ENCODE data around the gene RNF17. TPM values are rescaled to one million over a fixed set of nuclear protein-coding genes. Genes with fewer than 3 reads are reported as not detected.
A peak's percentile ranks its signal among the peaks of the same experiment; 100 is the strongest.

RNF17 gene
- total RNA-seq, 1 experiment from 2014 or later = 0.14 TPM

DNA sequence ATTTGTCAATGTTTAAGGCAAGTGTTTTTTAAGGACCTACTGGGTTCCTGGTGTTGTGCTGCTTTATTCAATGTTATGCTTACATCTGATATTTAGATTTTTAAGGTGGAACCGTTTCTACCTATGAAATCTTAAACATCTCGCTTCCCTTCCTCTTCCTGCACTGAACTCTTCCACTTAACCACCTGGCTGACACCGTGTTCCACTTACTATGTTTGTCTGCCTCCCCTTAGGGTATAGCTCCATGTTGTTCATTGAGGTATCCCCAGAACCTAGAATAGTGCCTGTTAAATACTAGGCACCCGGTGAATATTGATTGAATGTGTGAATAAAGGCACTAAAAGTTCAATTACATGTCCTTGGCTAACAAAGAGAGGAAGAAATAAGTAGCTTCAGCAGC is 104.9 kb downstream of the RNF17 start:
- H3K4me3 ChIP-seq (ENCODE audit: low read depth, low read length) = no peak overlapping the region
- no peaks in the 10 kb centered on the region for H3K36me3 ChIP-seq (ENCODE audit: control insufficient read depth, insufficient read depth, low read length)
- TF ChIP-seq, protein P1, sequence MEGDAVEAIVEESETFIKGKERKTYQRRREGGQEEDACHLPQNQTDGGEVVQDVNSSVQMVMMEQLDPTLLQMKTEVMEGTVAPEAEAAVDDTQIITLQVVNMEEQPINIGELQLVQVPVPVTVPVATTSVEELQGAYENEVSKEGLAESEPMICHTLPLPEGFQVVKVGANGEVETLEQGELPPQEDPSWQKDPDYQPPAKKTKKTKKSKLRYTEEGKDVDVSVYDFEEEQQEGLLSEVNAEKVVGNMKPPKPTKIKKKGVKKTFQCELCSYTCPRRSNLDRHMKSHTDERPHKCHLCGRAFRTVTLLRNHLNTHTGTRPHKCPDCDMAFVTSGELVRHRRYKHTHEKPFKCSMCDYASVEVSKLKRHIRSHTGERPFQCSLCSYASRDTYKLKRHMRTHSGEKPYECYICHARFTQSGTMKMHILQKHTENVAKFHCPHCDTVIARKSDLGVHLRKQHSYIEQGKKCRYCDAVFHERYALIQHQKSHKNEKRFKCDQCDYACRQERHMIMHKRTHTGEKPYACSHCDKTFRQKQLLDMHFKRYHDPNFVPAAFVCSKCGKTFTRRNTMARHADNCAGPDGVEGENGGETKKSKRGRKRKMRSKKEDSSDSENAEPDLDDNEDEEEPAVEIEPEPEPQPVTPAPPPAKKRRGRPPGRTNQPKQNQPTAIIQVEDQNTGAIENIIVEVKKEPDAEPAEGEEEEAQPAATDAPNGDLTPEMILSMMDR (IDR thresholded peaks at IDR 0.05; ENCODE audit: insufficient read depth in 1 of 2, low read depth in 1 of 2, low read length in 1 of 2, severe bottlenecking in 1 of 2, unreplicated experiment in 1 of 2) = no peak
- DNase-seq = no peak
- peaks cover 18% of the 10 kb centered on the region for H3K4me1 ChIP-seq
- intact Hi-C loops (cut with micrococcal nuclease; ENCODE audit: unreplicated experiment) = loop anchor here (10.0 kb wide), 1 partner anchor 174 kb away; no protein-coding TSS in a partner anchor
- H3K27me3 ChIP-seq (replicated peaks; ENCODE audit: control insufficient read depth, insufficient read depth, low read length) = no peaks in the 10 kb centered on the region
- Mint-ChIP-seq H3K9me3 (ENCODE audit: unreplicated experiment) (no peaks in the 10 kb centered on the region), H3K4me1 (ENCODE audit: low read depth, unreplicated experiment) (peaks cover 38% of the 10 kb centered on the region), H3K36me3 (ENCODE audit: insufficient read depth, unreplicated experiment) (no peaks in the 10 kb centered on the region), H3K27me3 (ENCODE audit: insufficient read depth, unreplicated experiment) (no peaks in the 10 kb centered on the region), H3K4me3 (ENCODE audit: unreplicated experiment) (no peak overlapping the region), H3K27ac (ENCODE audit: unreplicated experiment) (no peak overlapping the region)
- ChIA-PET POLR2A (no interaction called here), CTCF (interaction anchor here (0.6 kb wide), 1 partner anchor 278 kb away, joined by 3 read pairs; no protein-coding TSS in a partner anchor)
- H3K9me3 ChIP-seq = peaks cover 2% of the 10 kb centered on the region; the same call in 1 of the 2 replicates
- BruUV-seq (replicated peaks) = no TSS peak

DNA sequence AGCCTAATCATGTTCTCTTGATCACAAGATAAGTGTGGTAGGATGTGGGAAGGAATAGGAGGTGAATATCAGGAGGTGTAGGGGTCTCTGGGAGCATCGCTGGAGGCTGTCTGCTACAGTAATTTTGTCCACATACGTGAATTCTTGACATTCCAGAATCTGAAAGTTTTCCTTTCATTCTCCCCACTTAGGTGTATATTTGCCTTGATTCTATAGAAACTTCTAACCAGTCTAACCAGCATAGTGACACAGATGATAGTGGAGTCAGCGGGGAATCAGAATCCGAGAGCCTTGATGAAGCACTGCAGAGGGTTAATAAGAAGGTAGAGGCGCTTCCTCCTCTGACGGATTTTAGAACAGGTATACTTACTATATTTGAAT is 106.4 kb downstream of the RNF17 start:
- Mint-ChIP-seq H3K27me3 (ENCODE audit: insufficient read depth, unreplicated experiment) (no peaks in the 10 kb centered on the region), H3K9me3 (ENCODE audit: unreplicated experiment) (no peaks in the 10 kb centered on the region), H3K27ac (ENCODE audit: unreplicated experiment) (peak overlapping the region; percentile 69), H3K36me3 (ENCODE audit: insufficient read depth, unreplicated experiment) (no peaks in the 10 kb centered on the region), H3K4me3 (ENCODE audit: unreplicated experiment) (peak overlapping the region; percentile 36), H3K4me1 (ENCODE audit: low read depth, unreplicated experiment) (peaks cover 34% of the 10 kb centered on the region)
- no peaks in the 10 kb centered on the region for H3K27me3 ChIP-seq (replicated peaks; ENCODE audit: control insufficient read depth, insufficient read depth, low read length)
- no TSS peak for BruUV-seq (replicated peaks)
- peaks cover 20% of the 10 kb centered on the region for H3K4me1 ChIP-seq
- H3K9me3 ChIP-seq = peaks cover 2% of the 10 kb centered on the region; the same call in 1 of the 2 replicates
- intact Hi-C loops (cut with micrococcal nuclease; ENCODE audit: unreplicated experiment) = loop anchor here (1.0 kb wide), 1 partner anchor 87 kb away; no protein-coding TSS in a partner anchor
- DNase-seq = peak in 1 of 2 experiments; percentile 56
- H3K4me3 ChIP-seq (ENCODE audit: low read depth, low read length) = no peak overlapping the region
- TF ChIP-seq, protein P1 (IDR thresholded peaks at IDR 0.05; ENCODE audit: insufficient read depth in 1 of 2, low read depth in 1 of 2, low read length in 1 of 2, severe bottlenecking in 1 of 2, unreplicated experiment in 1 of 2) = no peak
- ChIA-PET POLR2A (no interaction called here), CTCF (no interaction called here)
- no peaks in the 10 kb centered on the region for H3K36me3 ChIP-seq (ENCODE audit: control insufficient read depth, insufficient read depth, low read length)

DNA sequence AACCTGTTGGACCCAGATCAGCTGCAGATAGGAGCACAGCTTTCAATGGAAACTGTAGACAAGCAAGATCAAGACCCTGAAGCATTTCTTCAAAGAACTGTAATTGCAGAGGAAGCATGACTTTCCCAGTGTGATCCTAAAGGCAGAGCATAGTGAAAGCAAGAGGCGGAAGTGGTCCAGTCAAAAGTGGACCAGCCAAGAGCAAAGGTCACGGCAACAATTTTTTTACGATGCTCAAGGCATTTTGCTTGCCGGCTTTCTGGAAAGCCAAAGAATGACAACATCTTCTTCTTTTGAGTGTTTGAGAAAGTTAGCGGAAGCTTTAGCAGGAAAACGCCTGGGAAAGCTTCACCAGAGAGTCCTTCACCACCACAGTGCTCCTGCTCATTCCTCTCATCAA is 111.6 kb downstream of the RNF17 start:
- H3K36me3 Mint-ChIP-seq (ENCODE audit: insufficient read depth, unreplicated experiment) = peaks cover 6% of the 10 kb centered on the region
- no peak overlapping the region for H3K27ac Mint-ChIP-seq (ENCODE audit: unreplicated experiment)
- H3K4me3 ChIP-seq (ENCODE audit: low read depth, low read length) = no peak overlapping the region
- intact Hi-C loops (cut with micrococcal nuclease; ENCODE audit: unreplicated experiment) = no loop called here
- ChIA-PET POLR2A (no interaction called here), CTCF (interaction anchor here (0.5 to 1.2 kb wide), 2 partner anchors 12 to 131 kb away, joined by 4 read pairs; no protein-coding TSS in a partner anchor)
- peaks cover 14% of the 10 kb centered on the region for H3K4me1 ChIP-seq
- no peaks in the 10 kb centered on the region for H3K36me3 ChIP-seq (ENCODE audit: control insufficient read depth, insufficient read depth, low read length)
- no TSS peak for BruUV-seq (replicated peaks)
- no peaks in the 10 kb centered on the region for H3K9me3 Mint-ChIP-seq (ENCODE audit: unreplicated experiment)
- no peaks in the 10 kb centered on the region for H3K27me3 ChIP-seq (replicated peaks; ENCODE audit: control insufficient read depth, insufficient read depth, low read length)
- peaks cover 2% of the 10 kb centered on the region; the same call in 1 of the 2 replicates for H3K9me3 ChIP-seq
- TF ChIP-seq, protein P1 (IDR thresholded peaks at IDR 0.05; ENCODE audit: insufficient read depth in 1 of 2, low read depth in 1 of 2, low read length in 1 of 2, severe bottlenecking in 1 of 2, unreplicated experiment in 1 of 2) = no peak
- H3K27me3 Mint-ChIP-seq (ENCODE audit: insufficient read depth, unreplicated experiment) = no peaks in the 10 kb centered on the region
- DNase-seq = peak; percentile 53 to 59
- H3K4me1 Mint-ChIP-seq (ENCODE audit: low read depth, unreplicated experiment) = peaks cover 36% of the 10 kb centered on the region
- H3K4me3 Mint-ChIP-seq (ENCODE audit: unreplicated experiment) = no peak overlapping the region

Measured in Caco-2 (cell line).